Endodermal cell (in vitro differentiated cells): ENCODE measurements around the gene RAP1GAP2. TPM values are rescaled to one million over a fixed set of nuclear protein-coding genes. Genes with fewer than 3 reads are reported as not detected.

Source experiments
- DNase-seq: peaks from one replicate; pipeline ENCODE4 v3.0.0-alpha.2; 2017
- H3K27ac ChIP-seq: 2 replicates; pipeline ENCODE4 v1.5.1; 2013; ENCODE audit warnings: mild to moderate bottlenecking, low read depth, low read length, moderate library complexity
- H3K27me3 ChIP-seq: 2 replicates; pipeline ENCODE4 v1.6.1; 2013; ENCODE audit warnings: mild to moderate bottlenecking, low read length, moderate library complexity; ENCODE audit not compliant: insufficient read depth, control insufficient read depth, poor library complexity, severe bottlenecking
- H3K36me3 ChIP-seq: 2 replicates; pipeline ENCODE4 v1.7.0; 2013; ENCODE audit warnings: mild to moderate bottlenecking, low read length, moderate library complexity; ENCODE audit not compliant: control insufficient read depth, insufficient read depth
- H3K4me1 ChIP-seq: one replicate; pipeline ENCODE4 v1.7.0; 2013; ENCODE audit warnings: low read length; ENCODE audit not compliant: control insufficient read depth, insufficient read depth
- H3K4me3 ChIP-seq: 2 replicates; pipeline ENCODE4 v1.5.1; 2013; ENCODE audit warnings: mild to moderate bottlenecking, low read length, moderate library complexity
- H3K9ac ChIP-seq: 2 replicates; pipeline ENCODE4 v1.6.1; 2013; ENCODE audit warnings: mild to moderate bottlenecking, low read length, moderate library complexity; ENCODE audit not compliant: poor library complexity, severe bottlenecking; ENCODE audit errors: extremely low read depth
- H3K9me3 ChIP-seq: 2 replicates; pipeline ENCODE4 v1.6.1; 2013; ENCODE audit warnings: mild to moderate bottlenecking, low read length, moderate library complexity; ENCODE audit not compliant: control insufficient read depth
- H3K27ac Mint-ChIP-seq: 2 replicates; pipeline ENCODE4 v1.8.0; 2020; ENCODE audit warnings: mixed read lengths
- H3K27me3 Mint-ChIP-seq: 2 replicates; pipeline ENCODE4 v1.8.0; 2021; ENCODE audit warnings: mild to moderate bottlenecking, mixed read lengths; ENCODE audit not compliant: insufficient read depth
- H3K36me3 Mint-ChIP-seq: 2 replicates; pipeline ENCODE4 v1.8.0; 2020; ENCODE audit warnings: low read depth, mixed read lengths
- H3K4me1 Mint-ChIP-seq: 2 replicates; pipeline ENCODE4 v1.8.0; 2020; ENCODE audit warnings: mixed read lengths
- H3K4me3 Mint-ChIP-seq: 2 replicates; pipeline ENCODE4 v1.8.0; 2020; ENCODE audit warnings: mild to moderate bottlenecking, moderate library complexity, mixed read lengths
- H3K9me3 Mint-ChIP-seq: 2 replicates; pipeline ENCODE4 v1.8.0; 2020; ENCODE audit warnings: mild to moderate bottlenecking, mixed read lengths
- WGBS, 2 experiments: methylation state at CpG; one replicate each; pipeline versions ENCODE4 v1.1.5 to v1.1.7; 2013; ENCODE audit warnings: missing lambda C conversion rate in 2 of 2, mixed read lengths in 1 of 2; ENCODE audit not compliant: insufficient coverage in 1 of 2, insufficient read length in 1 of 2; 5-methylcytosine and 5-hydroxymethylcytosine counted together
- total RNA-seq, 2 donors: library from RNA; stranded (reverse); fragmentation: NEBNext Ultra II Directional in 1 of 2; extraction: Animal tissue kit (Norgen Biotek cat#: 25700) in 1 of 2; gene quantifications; 2 replicates in 1 of 2; 3 replicates in 1 of 2; pipeline ENCODE4 v1.2.1, GENCODE V29; 2021
- TF ChIP-seq, protein P1 (sequence below): fragments of 200-600 bp; sonication (generic); conservative IDR thresholded peaks from 2 replicates; pipeline ENCODE4 v1.5.0; 2021; ENCODE audit warnings: antibody characterized with exemption, mild to moderate bottlenecking

RAP1GAP2 gene
- total RNA-seq, 2 donors from 2014 or later, result 18.0 to 44.3 TPM

DNA sequence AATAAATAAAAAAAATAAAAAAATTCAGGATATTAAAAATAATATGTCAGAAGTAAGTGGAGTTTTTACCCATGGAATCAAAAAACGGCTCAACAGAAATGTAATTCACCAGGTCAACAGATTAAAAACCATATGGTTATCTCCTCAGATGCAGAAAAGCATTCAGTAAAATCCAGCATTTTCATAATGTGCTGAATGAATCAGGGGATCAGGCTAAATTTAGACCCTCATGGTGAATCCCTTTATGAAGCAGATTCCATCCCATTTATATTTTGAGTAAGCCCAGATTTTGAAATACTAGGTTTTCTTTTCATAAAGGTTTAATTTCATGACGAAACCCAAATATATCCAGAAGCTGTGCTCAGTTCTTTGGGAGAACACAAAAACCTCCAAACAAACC is 182.8 kb downstream of the RAP1GAP2 start:
- TF ChIP-seq, protein P1, sequence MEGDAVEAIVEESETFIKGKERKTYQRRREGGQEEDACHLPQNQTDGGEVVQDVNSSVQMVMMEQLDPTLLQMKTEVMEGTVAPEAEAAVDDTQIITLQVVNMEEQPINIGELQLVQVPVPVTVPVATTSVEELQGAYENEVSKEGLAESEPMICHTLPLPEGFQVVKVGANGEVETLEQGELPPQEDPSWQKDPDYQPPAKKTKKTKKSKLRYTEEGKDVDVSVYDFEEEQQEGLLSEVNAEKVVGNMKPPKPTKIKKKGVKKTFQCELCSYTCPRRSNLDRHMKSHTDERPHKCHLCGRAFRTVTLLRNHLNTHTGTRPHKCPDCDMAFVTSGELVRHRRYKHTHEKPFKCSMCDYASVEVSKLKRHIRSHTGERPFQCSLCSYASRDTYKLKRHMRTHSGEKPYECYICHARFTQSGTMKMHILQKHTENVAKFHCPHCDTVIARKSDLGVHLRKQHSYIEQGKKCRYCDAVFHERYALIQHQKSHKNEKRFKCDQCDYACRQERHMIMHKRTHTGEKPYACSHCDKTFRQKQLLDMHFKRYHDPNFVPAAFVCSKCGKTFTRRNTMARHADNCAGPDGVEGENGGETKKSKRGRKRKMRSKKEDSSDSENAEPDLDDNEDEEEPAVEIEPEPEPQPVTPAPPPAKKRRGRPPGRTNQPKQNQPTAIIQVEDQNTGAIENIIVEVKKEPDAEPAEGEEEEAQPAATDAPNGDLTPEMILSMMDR, result no peak
- Mint-ChIP-seq H3K4me1 (no peaks in the 10 kb centered on the region), H3K36me3 (peaks cover 37% of the 10 kb centered on the region), H3K9me3 (no peaks in the 10 kb centered on the region), H3K27ac (no peak overlapping the region), H3K4me3 (no peak overlapping the region), H3K27me3 (no peaks in the 10 kb centered on the region)
- H3K9me3 ChIP-seq, result no peaks in the 10 kb centered on the region
- no peak overlapping the region for H3K4me3 ChIP-seq
- no peak overlapping the region for H3K9ac ChIP-seq
- H3K4me1 ChIP-seq, result no peaks in the 10 kb centered on the region
- H3K27ac ChIP-seq, result no peak overlapping the region
- peaks cover 6% of the 10 kb centered on the region for H3K36me3 ChIP-seq
- DNase-seq, result no peak
- WGBS, 2 experiments, result 98 to 100% methylated on average over 1 to 2 of the region's 2 CpGs
- H3K27me3 ChIP-seq, result no peaks in the 10 kb centered on the region

DNA sequence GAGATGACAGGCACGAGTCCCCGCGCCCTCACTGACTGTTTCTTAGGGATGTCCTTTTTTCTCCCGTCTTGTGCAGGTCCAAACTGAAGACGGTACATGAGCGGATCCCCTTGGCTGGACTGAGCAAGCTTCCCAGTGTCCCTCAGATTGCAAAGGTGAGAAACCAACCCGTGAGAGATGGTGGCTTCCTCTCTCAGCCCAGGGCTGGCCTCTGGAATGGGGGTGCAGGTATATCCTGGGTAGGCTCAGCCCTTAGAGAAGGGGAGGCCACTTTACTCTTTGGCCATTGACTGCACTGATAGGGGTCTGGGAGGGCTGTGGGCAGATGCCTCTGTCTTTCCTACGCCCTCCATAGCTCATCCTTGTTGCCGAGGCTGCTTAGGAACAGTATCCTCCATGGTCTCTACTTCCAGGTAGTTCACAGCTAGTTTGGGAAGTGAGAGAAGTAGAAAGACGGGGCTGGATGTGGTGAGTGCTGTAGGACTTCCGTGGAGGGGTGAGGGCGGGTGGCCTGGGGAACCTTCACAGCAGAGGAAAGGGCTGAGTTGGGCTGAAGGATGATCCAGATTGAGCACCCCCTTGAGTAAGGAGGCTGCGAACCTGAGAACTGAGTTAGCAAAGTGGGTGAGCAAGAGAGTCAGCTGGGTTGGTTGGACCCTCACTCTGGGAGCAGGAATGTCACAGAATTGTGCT is 184.1 kb downstream of the RAP1GAP2 start:
- H3K27ac ChIP-seq, result no peak overlapping the region

DNA sequence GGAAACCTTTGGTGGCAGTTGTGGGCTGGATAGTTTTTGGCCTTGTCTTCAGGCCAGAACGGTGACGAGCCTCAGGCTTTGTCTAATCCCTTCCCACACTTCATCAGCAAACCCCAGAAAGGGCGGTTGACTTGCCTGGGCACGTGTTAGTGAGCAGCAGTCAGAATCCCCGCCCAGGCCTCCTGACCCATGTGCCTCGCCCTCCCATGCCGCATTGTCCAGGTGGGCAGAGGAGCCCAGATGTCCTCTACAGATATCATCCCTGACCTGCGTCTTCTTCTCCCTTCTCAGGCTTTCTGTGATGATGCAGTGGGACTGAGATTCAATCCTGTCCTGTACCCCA is 184.6 kb downstream of the RAP1GAP2 start:
- Histone ChIP-seq H3K4me1 (no peaks in the 10 kb centered on the region), H3K4me3 (no peak overlapping the region), H3K9me3 (no peaks in the 10 kb centered on the region), H3K36me3 (peaks cover 6% of the 10 kb centered on the region), H3K27ac (no peak overlapping the region), H3K9ac (no peak overlapping the region), H3K27me3 (no peaks in the 10 kb centered on the region)
- Mint-ChIP-seq H3K27ac (peak overlapping the region; percentile 80), H3K4me3 (no peak overlapping the region), H3K27me3 (no peaks in the 10 kb centered on the region), H3K4me1 (no peaks in the 10 kb centered on the region), H3K36me3 (peaks cover 44% of the 10 kb centered on the region), H3K9me3 (no peaks in the 10 kb centered on the region)
- TF ChIP-seq, protein P1, result no peak
- 86 to 97% methylated on average over 6 to 8 of the region's 8 CpGs for WGBS, 2 experiments
- no peak for DNase-seq

More for the DNA sequence above, 184.1 kb downstream of the RAP1GAP2 start:
- Mint-ChIP-seq H3K27ac (peak overlapping the region; percentile 80), H3K36me3 (peaks cover 43% of the 10 kb centered on the region), H3K9me3 (no peaks in the 10 kb centered on the region), H3K27me3 (no peaks in the 10 kb centered on the region), H3K4me3 (no peak overlapping the region), H3K4me1 (no peaks in the 10 kb centered on the region)
- DNase-seq, result no peak
- no peaks in the 10 kb centered on the region for H3K27me3 ChIP-seq
- H3K4me1 ChIP-seq, result no peaks in the 10 kb centered on the region
- H3K9ac ChIP-seq, result no peak overlapping the region
- H3K4me3 ChIP-seq, result no peak overlapping the region
- peaks cover 6% of the 10 kb centered on the region for H3K36me3 ChIP-seq
- 91 to 97% methylated on average over 9 to 13 of the region's 13 CpGs for WGBS, 2 experiments
- no peaks in the 10 kb centered on the region for H3K9me3 ChIP-seq
- TF ChIP-seq, protein P1, result no peak
